Lung (tissue), 12 donors: ENCODE measurements around the gene DNAJC11. TPM values are rescaled to one million over a fixed set of nuclear protein-coding genes. Genes with fewer than 3 reads are reported as not detected.

ENCODE experiments used
- ATAC-seq: fragments of 200-7000 bp; cut with Tn5 transposase; one replicate; pipeline ENCODE4 v1.9.1; 2020; ENCODE audit warnings: moderate number of reproducible peaks; ENCODE audit not compliant: insufficient read depth, low FRiP score
- DNase-seq, 3 donors: peaks; one replicate each; pipeline ENCODE4 v3.0.0-alpha.2; 2013 to 2017
- H3K27ac ChIP-seq, 2 donors: one replicate each; pipeline ENCODE4 v1.5.1; 2013; ENCODE audit warnings: mild to moderate bottlenecking in 2 of 2, moderate library complexity in 2 of 2, control low read depth in 1 of 2, inconsistent platforms in 1 of 2, low read depth in 1 of 2, low read length in 1 of 2
- H3K27me3 ChIP-seq, 3 donors: one replicate each; pipeline ENCODE4 v1.5.1; 2013; ENCODE audit warnings: low read length in 2 of 3; ENCODE audit not compliant: control insufficient read depth in 3 of 3, insufficient read depth in 3 of 3
- H3K36me3 ChIP-seq, 4 donors: one replicate each; pipeline ENCODE4 v1.5.1; 2013; ENCODE audit warnings: low read length in 4 of 4, mild to moderate bottlenecking in 1 of 4, moderate library complexity in 1 of 4; ENCODE audit not compliant: control insufficient read depth in 4 of 4, insufficient read depth in 4 of 4
- H3K4me1 ChIP-seq, 5 donors: one replicate each; pipeline ENCODE4 v1.5.1; 2013; ENCODE audit warnings: low read length in 5 of 5, mild to moderate bottlenecking in 2 of 5, moderate library complexity in 1 of 5; ENCODE audit not compliant: control insufficient read depth in 5 of 5, insufficient read depth in 5 of 5
- H3K4me3 ChIP-seq: one replicate; pipeline ENCODE4 v1.5.1; 2013; ENCODE audit warnings: mild to moderate bottlenecking, control low read depth, moderate library complexity
- H3K9ac ChIP-seq, 2 donors: one replicate each; pipeline ENCODE4 v1.5.1; 2013; ENCODE audit warnings: low read length in 2 of 2, control low read depth in 1 of 2; ENCODE audit not compliant: insufficient read depth in 1 of 2
- H3K9me3 ChIP-seq, 4 donors: one replicate each; pipeline ENCODE4 v1.5.1; 2013; ENCODE audit warnings: low read length in 3 of 4, mild to moderate bottlenecking in 1 of 4, moderate library complexity in 1 of 4; ENCODE audit not compliant: control insufficient read depth in 4 of 4, insufficient read depth in 3 of 4
- CTCF ChIP-seq: IDR thresholded peaks from 2 replicates; pipeline ENCODE4 v1.5.1; 2012; ENCODE audit warnings: mild to moderate bottlenecking; ENCODE audit errors: control extremely low read depth, extremely low read depth
- WGBS, 2 donors: extraction: QIAGEN DNeasy Blood & Tissue Kit; methylation state at CpG; one replicate each; pipeline ENCODE4 v1.1.7; 2013; 5-methylcytosine and 5-hydroxymethylcytosine counted together
- polyA plus RNA-seq, 2 donors: library from polyadenylated mRNA; stranded (reverse); fragments of 200-250 nt; gene quantifications; one replicate each; pipeline ENCODE4 v1.2.1, GENCODE V29; 2013
- total RNA-seq, 2 donors: library from RNA; depleted of rRNA in 1 of 2; stranded (reverse); fragments of >200 nt in 1 of 2; gene quantifications; one replicate each; pipeline ENCODE4 v1.2.1, GENCODE V29; 2014 to 2021
- donor health status: control.
- donor health status: control.
- donor health status: Bipolar disorder and iron deficiency.
- donor health status: healthy.
- donor health status: DM: yes; HTN: yes; CAD: no.

DNAJC11 gene
- total and polyA plus RNA-seq, 4 donors = 18.6 to 43.0 (median 30.4) TPM

- Histone ChIP-seq H3K27me3 (no peaks in the 10 kb centered on the region), H3K36me3 (peaks cover 2 to 33% (median 26%) of the 10 kb centered on the region in 4 donors), H3K4me1 (peaks cover 0 to 8% (median 0%) of the 10 kb centered on the region in 5 donors), H3K4me3 (no peak overlapping the region), H3K9me3 (no peaks in the 10 kb centered on the region), H3K9ac (no peak overlapping the region), H3K27ac (no peak overlapping the region)
- no peak for ATAC-seq
- no peak for TF ChIP-seq CTCF
- DNase-seq = no peak
- 91 to 96% methylated on average over 21 of the region's 21 CpGs for WGBS, 2 donors
Measured at GRCh38 chr1:6627841-6628545, 73.6 kb downstream of the DNAJC11 start.

- Histone ChIP-seq H3K9ac (no peak overlapping the region), H3K4me1 (peaks cover 0 to 8% (median 0%) of the 10 kb centered on the region in 5 donors), H3K27ac (no peak overlapping the region), H3K27me3 (no peaks in the 10 kb centered on the region), H3K9me3 (no peaks in the 10 kb centered on the region), H3K4me3 (no peak overlapping the region), H3K36me3 (peaks cover 0 to 31% (median 26%) of the 10 kb centered on the region in 4 donors)
- ATAC-seq = no peak
- DNase-seq = no peak
- 95 to 100% methylated on average over 9 of the region's 9 CpGs for WGBS, 2 donors
- TF ChIP-seq CTCF = no peak
Measured at GRCh38 chr1:6627031-6627430, 74.6 kb downstream of the DNAJC11 start.

- DNase-seq (peak; percentile 51 to 63 (median 52)), ATAC-seq (no peak)
- no peak for TF ChIP-seq CTCF
- Histone ChIP-seq H3K27me3 (no peaks in the 10 kb centered on the region), H3K27ac (peak overlapping the region; percentile 73 to 81), H3K4me1 (peaks cover 0 to 8% (median 0%) of the 10 kb centered on the region in 5 donors), H3K36me3 (peaks cover 5 to 39% (median 33%) of the 10 kb centered on the region in 4 donors), H3K4me3 (peak overlapping the region; percentile 82), H3K9me3 (no peaks in the 10 kb centered on the region), H3K9ac (peak overlapping the region; percentile 53 to 71)
- 7 to 12% methylated on average over 30 to 32 of the region's 32 CpGs for WGBS, 2 donors
Measured at GRCh38 chr1:6625584-6626149, 75.9 kb downstream of the DNAJC11 start.
